ENCODE measurements around the gene ARID4B. TPM values are rescaled to one million over a fixed set of nuclear protein-coding genes. Genes with fewer than 3 reads are reported as not detected.

Gene ARID4B
- polyA plus RNA-seq, 2 of the 4 experiments (the other 2 are of a cell fraction) = 14.9 to 16.0 TPM

DNA sequence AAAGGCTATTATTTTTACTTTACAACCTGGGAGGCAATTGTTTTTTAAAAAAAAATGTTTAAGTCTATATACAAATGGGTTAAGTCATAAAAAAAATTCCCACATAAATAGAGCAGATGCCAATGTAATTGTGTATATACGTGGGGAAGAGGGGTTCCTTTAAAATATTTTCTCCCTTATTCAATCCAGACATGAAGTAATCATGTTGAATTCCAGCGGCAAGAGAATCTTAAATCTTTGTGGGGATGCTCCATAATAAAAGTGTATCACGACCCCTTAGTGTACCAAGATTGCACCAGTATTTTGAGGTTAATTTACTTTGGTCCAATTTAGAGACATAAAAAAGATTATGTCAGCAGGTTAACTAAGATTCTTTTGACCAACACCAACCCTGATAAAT, 62.1 kb downstream of the ARID4B start (continued):
- TF ChIP-seq HDAC2 (IDR thresholded peaks at IDR 0.05) = no peak
- TF ChIP-seq, protein P1, sequence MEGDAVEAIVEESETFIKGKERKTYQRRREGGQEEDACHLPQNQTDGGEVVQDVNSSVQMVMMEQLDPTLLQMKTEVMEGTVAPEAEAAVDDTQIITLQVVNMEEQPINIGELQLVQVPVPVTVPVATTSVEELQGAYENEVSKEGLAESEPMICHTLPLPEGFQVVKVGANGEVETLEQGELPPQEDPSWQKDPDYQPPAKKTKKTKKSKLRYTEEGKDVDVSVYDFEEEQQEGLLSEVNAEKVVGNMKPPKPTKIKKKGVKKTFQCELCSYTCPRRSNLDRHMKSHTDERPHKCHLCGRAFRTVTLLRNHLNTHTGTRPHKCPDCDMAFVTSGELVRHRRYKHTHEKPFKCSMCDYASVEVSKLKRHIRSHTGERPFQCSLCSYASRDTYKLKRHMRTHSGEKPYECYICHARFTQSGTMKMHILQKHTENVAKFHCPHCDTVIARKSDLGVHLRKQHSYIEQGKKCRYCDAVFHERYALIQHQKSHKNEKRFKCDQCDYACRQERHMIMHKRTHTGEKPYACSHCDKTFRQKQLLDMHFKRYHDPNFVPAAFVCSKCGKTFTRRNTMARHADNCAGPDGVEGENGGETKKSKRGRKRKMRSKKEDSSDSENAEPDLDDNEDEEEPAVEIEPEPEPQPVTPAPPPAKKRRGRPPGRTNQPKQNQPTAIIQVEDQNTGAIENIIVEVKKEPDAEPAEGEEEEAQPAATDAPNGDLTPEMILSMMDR (IDR thresholded peaks at IDR 0.05) = no peak
- TF ChIP-seq HOXB13 (CRISPR knock-in tag; IDR thresholded peaks at IDR 0.05; ENCODE audit: low read depth) = no peak
- TF ChIP-seq BHLHE40 (IDR thresholded peaks at IDR 0.05; ENCODE audit: low read depth, low read length) = no peak

DNA sequence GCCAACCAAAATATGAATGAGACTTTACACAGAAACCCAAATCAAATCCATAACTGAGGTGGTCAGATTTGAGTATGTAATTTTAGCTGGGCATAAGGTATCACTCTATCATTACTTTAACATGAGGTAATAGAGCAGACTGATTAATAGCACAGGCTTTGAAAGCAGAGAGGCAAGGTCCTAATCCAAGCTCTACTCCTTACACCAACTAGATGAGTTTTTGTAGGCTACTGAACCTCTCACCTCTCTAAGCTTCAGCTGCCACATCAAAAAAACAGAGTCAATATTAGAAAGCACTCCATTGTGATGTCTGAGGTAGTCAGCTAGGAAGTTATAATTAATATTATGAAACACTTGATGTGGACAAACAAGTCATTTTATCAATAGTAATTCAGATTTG, 63.7 kb downstream of the ARID4B start:
- H3K27ac ChIP-seq = no peak overlapping the region
- FAIRE-seq (no peak), DNase-seq (ENCODE audit: low read depth in 1 of 2, low spot score in 1 of 2) (no peak), ATAC-seq (no peak)
- H3K4me1 ChIP-seq = peaks cover 9% of the 10 kb centered on the region; the same call in 2 of the 3 replicates
- no peaks in the 10 kb centered on the region for H3K9me3 ChIP-seq
- no peak overlapping the region for H3K4me2 ChIP-seq
- ChIA-PET POLR2A (no interaction called here), CTCF (interaction anchor here (0.7 to 1.5 kb wide), 2 partner anchors 11 to 152 kb away, joined by 3 read pairs; no protein-coding TSS in a partner anchor)
- TF ChIP-seq KDM1A (IDR thresholded peaks at IDR 0.05; ENCODE audit: low read depth) (no peak), MYC (IDR thresholded peaks at IDR 0.05; ENCODE audit: borderline replicate concordance, low read length) (no peak), FOSB (CRISPR knock-in tag; IDR thresholded peaks at IDR 0.05) (no peak), RFX5 (IDR thresholded peaks at IDR 0.05) (no peak), CHD4 (IDR thresholded peaks at IDR 0.05; ENCODE audit: borderline replicate concordance) (no peak), TFCP2L1 (CRISPR knock-in tag; IDR thresholded peaks at IDR 0.05) (no peak), MAZ (IDR thresholded peaks at IDR 0.05; ENCODE audit: borderline replicate concordance, low read depth, low read length) (no peak)
- TF ChIP-seq, protein P2, sequence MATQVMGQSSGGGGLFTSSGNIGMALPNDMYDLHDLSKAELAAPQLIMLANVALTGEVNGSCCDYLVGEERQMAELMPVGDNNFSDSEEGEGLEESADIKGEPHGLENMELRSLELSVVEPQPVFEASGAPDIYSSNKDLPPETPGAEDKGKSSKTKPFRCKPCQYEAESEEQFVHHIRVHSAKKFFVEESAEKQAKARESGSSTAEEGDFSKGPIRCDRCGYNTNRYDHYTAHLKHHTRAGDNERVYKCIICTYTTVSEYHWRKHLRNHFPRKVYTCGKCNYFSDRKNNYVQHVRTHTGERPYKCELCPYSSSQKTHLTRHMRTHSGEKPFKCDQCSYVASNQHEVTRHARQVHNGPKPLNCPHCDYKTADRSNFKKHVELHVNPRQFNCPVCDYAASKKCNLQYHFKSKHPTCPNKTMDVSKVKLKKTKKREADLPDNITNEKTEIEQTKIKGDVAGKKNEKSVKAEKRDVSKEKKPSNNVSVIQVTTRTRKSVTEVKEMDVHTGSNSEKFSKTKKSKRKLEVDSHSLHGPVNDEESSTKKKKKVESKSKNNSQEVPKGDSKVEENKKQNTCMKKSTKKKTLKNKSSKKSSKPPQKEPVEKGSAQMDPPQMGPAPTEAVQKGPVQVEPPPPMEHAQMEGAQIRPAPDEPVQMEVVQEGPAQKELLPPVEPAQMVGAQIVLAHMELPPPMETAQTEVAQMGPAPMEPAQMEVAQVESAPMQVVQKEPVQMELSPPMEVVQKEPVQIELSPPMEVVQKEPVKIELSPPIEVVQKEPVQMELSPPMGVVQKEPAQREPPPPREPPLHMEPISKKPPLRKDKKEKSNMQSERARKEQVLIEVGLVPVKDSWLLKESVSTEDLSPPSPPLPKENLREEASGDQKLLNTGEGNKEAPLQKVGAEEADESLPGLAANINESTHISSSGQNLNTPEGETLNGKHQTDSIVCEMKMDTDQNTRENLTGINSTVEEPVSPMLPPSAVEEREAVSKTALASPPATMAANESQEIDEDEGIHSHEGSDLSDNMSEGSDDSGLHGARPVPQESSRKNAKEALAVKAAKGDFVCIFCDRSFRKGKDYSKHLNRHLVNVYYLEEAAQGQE (IDR thresholded peaks at IDR 0.05) = no peak
- TF ChIP-seq, protein P3, sequence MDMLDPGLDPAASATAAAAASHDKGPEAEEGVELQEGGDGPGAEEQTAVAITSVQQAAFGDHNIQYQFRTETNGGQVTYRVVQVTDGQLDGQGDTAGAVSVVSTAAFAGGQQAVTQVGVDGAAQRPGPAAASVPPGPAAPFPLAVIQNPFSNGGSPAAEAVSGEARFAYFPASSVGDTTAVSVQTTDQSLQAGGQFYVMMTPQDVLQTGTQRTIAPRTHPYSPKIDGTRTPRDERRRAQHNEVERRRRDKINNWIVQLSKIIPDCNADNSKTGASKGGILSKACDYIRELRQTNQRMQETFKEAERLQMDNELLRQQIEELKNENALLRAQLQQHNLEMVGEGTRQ (IDR thresholded peaks at IDR 0.05) = no peak
- TF ChIP-seq, protein P4, sequence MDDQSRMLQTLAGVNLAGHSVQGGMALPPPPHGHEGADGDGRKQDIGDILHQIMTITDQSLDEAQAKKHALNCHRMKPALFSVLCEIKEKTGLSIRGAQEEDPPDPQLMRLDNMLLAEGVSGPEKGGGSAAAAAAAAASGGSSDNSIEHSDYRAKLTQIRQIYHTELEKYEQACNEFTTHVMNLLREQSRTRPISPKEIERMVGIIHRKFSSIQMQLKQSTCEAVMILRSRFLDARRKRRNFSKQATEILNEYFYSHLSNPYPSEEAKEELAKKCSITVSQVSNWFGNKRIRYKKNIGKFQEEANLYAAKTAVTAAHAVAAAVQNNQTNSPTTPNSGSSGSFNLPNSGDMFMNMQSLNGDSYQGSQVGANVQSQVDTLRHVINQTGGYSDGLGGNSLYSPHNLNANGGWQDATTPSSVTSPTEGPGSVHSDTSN (IDR thresholded peaks at IDR 0.05) = no peak
- H3K4me3 ChIP-seq = no peak overlapping the region

DNA sequence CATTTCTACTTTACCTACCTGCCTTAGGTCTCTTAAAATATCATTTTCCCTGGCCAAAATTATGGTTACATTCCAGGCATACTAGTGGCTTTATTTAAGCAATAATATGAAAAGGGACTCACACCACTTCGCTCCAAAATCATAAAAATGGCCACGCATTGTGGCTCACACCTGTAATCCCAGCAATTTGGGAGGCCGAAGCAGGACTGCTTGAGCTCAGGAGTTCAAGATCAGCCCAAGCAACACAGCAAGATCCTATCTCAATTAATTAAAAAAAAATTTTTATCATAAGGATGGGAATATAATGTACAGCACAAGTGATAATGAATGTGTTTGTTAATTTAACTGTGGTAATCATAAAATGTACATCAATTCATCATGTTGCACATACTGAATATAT, 65.4 kb downstream of the ARID4B start:
- no peak for FAIRE-seq
- ATAC-seq = no peak
- Histone ChIP-seq H3K4me2 (no peak overlapping the region), H3K4me1 (peaks cover 9% of the 10 kb centered on the region; the same call in 2 of the 3 replicates), H3K9me3 (no peaks in the 10 kb centered on the region), H3K4me3 (no peak overlapping the region), H3K27ac (no peak overlapping the region)
- WGBS (ENCODE audit: missing lambda C conversion rate) = 91% methylated on average over 3 of the region's 3 CpGs
- no peak for DNase-seq (ENCODE audit: low read depth in 1 of 2, low spot score in 1 of 2)
- TF ChIP-seq RNF2 (IDR thresholded peaks at IDR 0.05; ENCODE audit: borderline replicate concordance, low read depth) (no peak), RFX5 (IDR thresholded peaks at IDR 0.05) (no peak), JUN (IDR thresholded peaks at IDR 0.05) (no peak), CBX2 (IDR thresholded peaks at IDR 0.05; ENCODE audit: borderline replicate concordance, low read depth) (no peak), MAFK (IDR thresholded peaks at IDR 0.05; ENCODE audit: partially characterized antibody) (no peak), NFE2L2 (conservative IDR thresholded peaks at IDR 0.05; ENCODE audit: low read length) (no peak), CEBPB (IDR thresholded peaks at IDR 0.05) (no peak), JUNB (IDR thresholded peaks at IDR 0.05) (no peak)
- TF ChIP-seq, protein P5, sequence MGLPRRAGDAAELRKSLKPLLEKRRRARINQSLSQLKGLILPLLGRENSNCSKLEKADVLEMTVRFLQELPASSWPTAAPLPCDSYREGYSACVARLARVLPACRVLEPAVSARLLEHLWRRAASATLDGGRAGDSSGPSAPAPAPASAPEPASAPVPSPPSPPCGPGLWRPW (IDR thresholded peaks at IDR 0.05) = no peak
- CTCF ChIA-PET = interaction anchor here (1.1 to 1.8 kb wide), 2 partner anchors 15 to 153 kb away, joined by 4 read pairs; no protein-coding TSS in a partner anchor
- POLR2A ChIA-PET = no interaction called here
